Smooth muscle cell (in vitro differentiated cells): ENCODE data around the gene MTA1. TPM values are rescaled to one million over a fixed set of nuclear protein-coding genes. Genes with fewer than 3 reads are reported as not detected.

Experiments used
- DNase-seq: peaks from one replicate; lab custom pipeline; 2025; ENCODE audit not compliant: unreplicated experiment; lab: John Stamatoyannopoulos, UW
- H2AFZ ChIP-seq: fragments of 200-600 bp; sonication (generic); 2 replicates; pipeline ENCODE4 v1.6.0; 2016; ENCODE audit warnings: antibody characterized with exemption, low read depth, mild to moderate bottlenecking
- H3F3A ChIP-seq: fragments of 200-600 bp; sonication (generic); 2 replicates; pipeline ENCODE4 v1.6.0; 2017; ENCODE audit warnings: antibody characterized with exemption, low read depth
- H3K27ac ChIP-seq: fragments of 200-600 bp; sonication (generic); 2 replicates; pipeline ENCODE4 v1.5.1; 2016; ENCODE audit warnings: low read depth, mild to moderate bottlenecking
- H3K27me3 ChIP-seq: fragments of 200-600 bp; sonication (generic); 2 replicates; pipeline ENCODE4 v1.6.1; 2016; ENCODE audit warnings: low read depth, mild to moderate bottlenecking
- H3K36me3 ChIP-seq: fragments of 200-600 bp; sonication (generic); 2 replicates; pipeline ENCODE4 v1.5.1; 2016; ENCODE audit warnings: low read depth
- H3K4me1 ChIP-seq: fragments of 200-600 bp; sonication (generic); 2 replicates; pipeline ENCODE4 v1.5.1; 2016; ENCODE audit warnings: low read depth
- H3K4me2 ChIP-seq: fragments of 200-600 bp; sonication (generic); 2 replicates; pipeline ENCODE4 v1.6.0; 2016; ENCODE audit warnings: mild to moderate bottlenecking
- H3K4me3 ChIP-seq: fragments of 200-600 bp; sonication (generic); 2 replicates; pipeline ENCODE4 v1.5.1; 2016; ENCODE audit warnings: mild to moderate bottlenecking
- H3K79me2 ChIP-seq: fragments of 200-600 bp; sonication (generic); 2 replicates; pipeline ENCODE4 v1.6.0; 2016; ENCODE audit warnings: low read depth, mild to moderate bottlenecking
- H3K9ac ChIP-seq: fragments of 200-600 bp; sonication (generic); 2 replicates; pipeline ENCODE4 v1.6.0; 2016; ENCODE audit warnings: low read depth
- H3K9me3 ChIP-seq: fragments of 200-600 bp; sonication (generic); replicated peaks from 2 replicates; pipeline ENCODE4 v1.5.1; 2016; ENCODE audit warnings: low read depth
- H4K20me1 ChIP-seq: fragments of 200-600 bp; sonication (generic); 2 replicates; pipeline ENCODE4 v1.6.0; 2016; ENCODE audit warnings: low read depth
- WGBS: methylation state at CpG from one replicate; pipeline ENCODE4 v1.1.7; 2016; ENCODE audit warnings: low lambda C conversion rate; 5-methylcytosine and 5-hydroxymethylcytosine counted together
- polyA plus RNA-seq: library from polyadenylated mRNA; unstranded; fragments of >200 nt; fragmentation: Nextera tagmentation; extraction: Ambion mirVana; gene quantifications from 2 replicates; pipeline ENCODE4 v1.2.1, GENCODE V29; 2016
- total RNA-seq: library from RNA; depleted of rRNA; stranded (reverse); fragments of >200 nt; gene quantifications from 2 replicates; pipeline ENCODE4 v1.2.3, GENCODE V29; 2014
- TF ChIP-seq, protein P1 (sequence below): fragments of 200-600 bp; sonication (generic); IDR thresholded peaks from 2 replicates; pipeline ENCODE4 v1.5.1; 2017; ENCODE audit warnings: borderline replicate concordance, mild to moderate bottlenecking, antibody characterized with exemption; ENCODE audit not compliant: insufficient read depth, poor library complexity, severe bottlenecking

The MTA1 gene
- total and polyA plus RNA-seq, 2 experiments from 2014 or later: 41.3 to 48.7 TPM

- H3K4me2 ChIP-seq: no peak overlapping the region
- H3K27ac ChIP-seq: no peak overlapping the region
- TF ChIP-seq, protein P1, sequence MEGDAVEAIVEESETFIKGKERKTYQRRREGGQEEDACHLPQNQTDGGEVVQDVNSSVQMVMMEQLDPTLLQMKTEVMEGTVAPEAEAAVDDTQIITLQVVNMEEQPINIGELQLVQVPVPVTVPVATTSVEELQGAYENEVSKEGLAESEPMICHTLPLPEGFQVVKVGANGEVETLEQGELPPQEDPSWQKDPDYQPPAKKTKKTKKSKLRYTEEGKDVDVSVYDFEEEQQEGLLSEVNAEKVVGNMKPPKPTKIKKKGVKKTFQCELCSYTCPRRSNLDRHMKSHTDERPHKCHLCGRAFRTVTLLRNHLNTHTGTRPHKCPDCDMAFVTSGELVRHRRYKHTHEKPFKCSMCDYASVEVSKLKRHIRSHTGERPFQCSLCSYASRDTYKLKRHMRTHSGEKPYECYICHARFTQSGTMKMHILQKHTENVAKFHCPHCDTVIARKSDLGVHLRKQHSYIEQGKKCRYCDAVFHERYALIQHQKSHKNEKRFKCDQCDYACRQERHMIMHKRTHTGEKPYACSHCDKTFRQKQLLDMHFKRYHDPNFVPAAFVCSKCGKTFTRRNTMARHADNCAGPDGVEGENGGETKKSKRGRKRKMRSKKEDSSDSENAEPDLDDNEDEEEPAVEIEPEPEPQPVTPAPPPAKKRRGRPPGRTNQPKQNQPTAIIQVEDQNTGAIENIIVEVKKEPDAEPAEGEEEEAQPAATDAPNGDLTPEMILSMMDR: no peak
- no peaks in the 10 kb centered on the region for H3F3A ChIP-seq
- H3K36me3 ChIP-seq: no peaks in the 10 kb centered on the region
- WGBS: 93% methylated on average over 22 of the region's 22 CpGs
- no peak overlapping the region for H3K4me3 ChIP-seq
- no peaks in the 10 kb centered on the region for H3K4me1 ChIP-seq
- DNase-seq: no peak
- H3K9me3 ChIP-seq: no peaks in the 10 kb centered on the region
- H3K27me3 ChIP-seq: no peaks in the 10 kb centered on the region
- H4K20me1 ChIP-seq: peaks cover 13% of the 10 kb centered on the region
- H3K9ac ChIP-seq: no peak overlapping the region
- no peaks in the 10 kb centered on the region for H3K79me2 ChIP-seq
- no peak overlapping the region for H2AFZ ChIP-seq
Measured at GRCh38 chr14:105455766-105456660, 36.4 kb downstream of the MTA1 start.

- TF ChIP-seq, protein P1: no peak
- H3K36me3 ChIP-seq: no peaks in the 10 kb centered on the region
- no peak overlapping the region for H3K4me2 ChIP-seq
- H3K4me3 ChIP-seq: no peak overlapping the region
- H3F3A ChIP-seq: no peaks in the 10 kb centered on the region
- 95% methylated on average over 22 of the region's 22 CpGs for WGBS
- no peaks in the 10 kb centered on the region for H3K9me3 ChIP-seq
- H3K27ac ChIP-seq: no peak overlapping the region
- H3K4me1 ChIP-seq: no peaks in the 10 kb centered on the region
- no peak overlapping the region for H3K9ac ChIP-seq
- H3K27me3 ChIP-seq: no peaks in the 10 kb centered on the region
- H4K20me1 ChIP-seq: peaks cover 13% of the 10 kb centered on the region
- no peak overlapping the region for H2AFZ ChIP-seq
- DNase-seq: no peak
- no peaks in the 10 kb centered on the region for H3K79me2 ChIP-seq
Measured at GRCh38 chr14:105456736-105457617, 37.4 kb downstream of the MTA1 start.

- no peak overlapping the region for H3K4me2 ChIP-seq
- no peak overlapping the region for H3K4me3 ChIP-seq
- H3K4me1 ChIP-seq: no peaks in the 10 kb centered on the region
- no peak overlapping the region for H3K27ac ChIP-seq
- no peaks in the 10 kb centered on the region for H3F3A ChIP-seq
- 93% methylated on average over 16 of the region's 18 CpGs for WGBS
- no peak overlapping the region for H2AFZ ChIP-seq
- peaks cover 13% of the 10 kb centered on the region for H4K20me1 ChIP-seq
- H3K9ac ChIP-seq: no peak overlapping the region
- H3K36me3 ChIP-seq: no peaks in the 10 kb centered on the region
- no peaks in the 10 kb centered on the region for H3K27me3 ChIP-seq
- TF ChIP-seq, protein P1: no peak
- no peaks in the 10 kb centered on the region for H3K79me2 ChIP-seq
- no peaks in the 10 kb centered on the region for H3K9me3 ChIP-seq
- DNase-seq: no peak
Measured at GRCh38 chr14:105458010-105458409, 38.4 kb downstream of the MTA1 start.
